Bronchial epithelial cell (primary cell): Measurements from ENCODE around the gene ATP2B1. TPM values are rescaled to one million over a fixed set of nuclear protein-coding genes. Genes with fewer than 3 reads are reported as not detected.

Experiments used
- DNase-seq: peaks from one replicate; pipeline ENCODE4 v3.0.0-alpha.2; 2010; ENCODE audit warnings: low read depth
- FAIRE-seq: peaks from 2 replicates; lab custom pipeline; 2011; peaks lifted over from hg19 to GRCh38; lab: Jason Lieb, UNC
- H3K27me3 ChIP-seq: 2 replicates; pipeline ENCODE4 v1.5.1; 2011; ENCODE audit warnings: low read length; ENCODE audit not compliant: control insufficient read depth, insufficient read depth
- H3K36me3 ChIP-seq: 2 replicates; pipeline ENCODE4 v1.5.1; 2011; ENCODE audit warnings: low read length; ENCODE audit not compliant: control insufficient read depth, insufficient read depth
- H3K4me3 ChIP-seq: 2 replicates; pipeline ENCODE4 v1.5.1; 2011; ENCODE audit warnings: mild to moderate bottlenecking, low read depth, low read length, control low read depth
- CTCF ChIP-seq: IDR thresholded peaks from 2 replicates; pipeline ENCODE4 v1.5.1; 2011; ENCODE audit warnings: mild to moderate bottlenecking, moderate library complexity, low read length, control low read depth, inconsistent platforms; ENCODE audit not compliant: insufficient read depth, severe bottlenecking
- total RNA-seq: library from RNA; depleted of rRNA; stranded (reverse); fragments of >200 nt; gene quantifications from 2 replicates; pipeline ENCODE4 v1.2.1, GENCODE V29; 2014

ATP2B1 gene
- total RNA-seq, 1 donor from 2014 or later = 69.8 TPM

GRCh38 chr12:89618113-89618862, 90.3 kb downstream of the ATP2B1 start:
- TF ChIP-seq CTCF = no peak
- H3K4me3 ChIP-seq = no peak overlapping the region
- H3K36me3 ChIP-seq = no peaks in the 10 kb centered on the region
- no peak for DNase-seq
- no peaks in the 10 kb centered on the region for H3K27me3 ChIP-seq
- no peak for FAIRE-seq

GRCh38 chr12:89610366-89610765, 98.3 kb downstream of the ATP2B1 start:
- H3K4me3 ChIP-seq = no peak overlapping the region
- DNase-seq (no peak), FAIRE-seq (no peak)
- no peaks in the 10 kb centered on the region for H3K27me3 ChIP-seq
- H3K36me3 ChIP-seq = peaks cover 1% of the 10 kb centered on the region
- no peak for TF ChIP-seq CTCF

GRCh38 chr12:89603678-89604077, 105.0 kb downstream of the ATP2B1 start:
- TF ChIP-seq CTCF = no peak
- DNase-seq (no peak), FAIRE-seq (no peak)
- Histone ChIP-seq H3K36me3 (peaks cover 4% of the 10 kb centered on the region), H3K27me3 (no peaks in the 10 kb centered on the region), H3K4me3 (no peak overlapping the region)

GRCh38 chr12:89597770-89598169, 110.9 kb downstream of the ATP2B1 start:
- no peak for TF ChIP-seq CTCF
- DNase-seq (no peak), FAIRE-seq (no peak)
- Histone ChIP-seq H3K4me3 (no peak overlapping the region), H3K36me3 (peaks cover 2% of the 10 kb centered on the region), H3K27me3 (no peaks in the 10 kb centered on the region)

GRCh38 chr12:89597210-89597609, 111.4 kb downstream of the ATP2B1 start:
- no peaks in the 10 kb centered on the region for H3K27me3 ChIP-seq
- DNase-seq = peak; percentile 9
- no peak for TF ChIP-seq CTCF
- no peak for FAIRE-seq
- no peak overlapping the region for H3K4me3 ChIP-seq
- H3K36me3 ChIP-seq = peaks cover 2% of the 10 kb centered on the region

GRCh38 chr12:89593873-89594272, 114.8 kb downstream of the ATP2B1 start:
- H3K27me3 ChIP-seq = no peaks in the 10 kb centered on the region
- no peak for FAIRE-seq
- no peak overlapping the region for H3K4me3 ChIP-seq
- DNase-seq = no peak
- TF ChIP-seq CTCF = no peak
- peaks cover 3% of the 10 kb centered on the region for H3K36me3 ChIP-seq
